Measurements from ENCODE around the gene ME2.
A peak's percentile ranks its signal among the peaks of the same experiment; 100 is the strongest.
"Not testable (repeated sequence)": the region's sequence is repeated elsewhere in the genome, so short reads cannot be mapped to it uniquely, and the experiment has no call there.

The ME2 gene

GRCh38 chr18:50928551-50928950 is 49.6 kb downstream of the ME2 start:
- no peak for DNase-seq

- DNase-seq, result no peak
Measured at GRCh38 chr18:50933684-50934083, 54.8 kb downstream of the ME2 start.

GRCh38 chr18:50934545-50935211 is 55.8 kb downstream of the ME2 start:
- no peak for DNase-seq

GRCh38 chr18:50935493-50936191 is 56.7 kb downstream of the ME2 start:
- DNase-seq, result no peak

- no peak for DNase-seq
Measured at GRCh38 chr18:50937183-50937582, 58.3 kb downstream of the ME2 start.

GRCh38 chr18:50938912-50939311 is 60.0 kb downstream of the ME2 start:
- no peak for DNase-seq

GRCh38 chr18:50944245-50944932 is 65.5 kb downstream of the ME2 start:
- no peak for DNase-seq

- DNase-seq, result not testable (repeated sequence)
Measured at GRCh38 chr18:50945918-50946317, 67.0 kb downstream of the ME2 start.

- no peak for DNase-seq
Measured at GRCh38 chr18:50947899-50948298, 69.0 kb downstream of the ME2 start.

- DNase-seq, result no peak
Measured at GRCh38 chr18:50949185-50949584, 70.3 kb downstream of the ME2 start.

- DNase-seq, result no peak
Measured at GRCh38 chr18:50950626-50951025, 71.7 kb downstream of the ME2 start.

- DNase-seq, result no peak
Measured at GRCh38 chr18:50953822-50954221, 74.9 kb downstream of the ME2 start.

GRCh38 chr18:50955253-50955652 is 76.3 kb downstream of the ME2 start:
- no peak for DNase-seq

GRCh38 chr18:50956116-50956515 is 77.2 kb downstream of the ME2 start:
- DNase-seq, result no peak

- DNase-seq, result no peak
Measured at GRCh38 chr18:50961974-50962373, 83.1 kb downstream of the ME2 start.

GRCh38 chr18:50967714-50968661 is 89.1 kb downstream of the ME2 start, which contains the start of gene ELAC1:
ELAC1 (plus strand) TSS chr18:50968040; CDS start chr18:50974405, 6,365 bp downstream.
- DNase-seq, result peak; percentile 86

- no peak for DNase-seq
Measured at GRCh38 chr18:50969448-50969847, 90.5 kb downstream of the ME2 start.

GRCh38 chr18:50970006-50970405 is 91.1 kb downstream of the ME2 start:
- DNase-seq, result no peak

GRCh38 chr18:50972404-50972803 is 93.5 kb downstream of the ME2 start:
- DNase-seq, result not testable (repeated sequence)

GRCh38 chr18:50973367-50974126 is 94.6 kb downstream of the ME2 start:
- no peak for DNase-seq

- no peak for DNase-seq
Measured at GRCh38 chr18:50977037-50977760, 98.3 kb downstream of the ME2 start.
